ENCODE results near the gene SLC12A9. TPM values are rescaled to one million over a fixed set of nuclear protein-coding genes. Genes with fewer than 3 reads are reported as not detected.

SLC12A9 gene
- total and polyA plus RNA-seq, 2 of the 8 experiments (the other 6 are each of a cell fraction or from before 2014, with no cell fraction given): 31.4 to 40.1 TPM

- Histone ChIP-seq H3K27ac (ENCODE audit: low read depth, low read length) (peak overlapping the region; percentile 94), H2AK5ac (ENCODE audit: low read depth, low read length) (no peak overlapping the region), H2BK5ac (ENCODE audit: low read depth, low read length) (peak overlapping the region; percentile 94), H3K56ac (replicated peaks; ENCODE audit: insufficient read length, low read depth, low read length) (peak overlapping the region; percentile 92), H4K8ac (ENCODE audit: extremely low read depth, insufficient read depth, low read length) (peak overlapping the region; percentile 95), H2BK12ac (ENCODE audit: low read depth, low read length) (peak overlapping the region; percentile 84; the same call in 1 of the 2 replicates), H4K91ac (replicated peaks; ENCODE audit: insufficient read length, low read length) (peak overlapping the region; percentile 84), H3K14ac (ENCODE audit: insufficient read length) (no peak overlapping the region), H3K36me3 (ENCODE audit: control insufficient read depth in 2 of 4, insufficient read depth in 4 of 4, low read length in 3 of 4) (peaks cover 19 to 32% (median 25%) of the 10 kb centered on the region in 4 experiments), H2BK20ac (ENCODE audit: low read length) (no peak overlapping the region), H3K4me1 (replicated peaks in 1 of 4; ENCODE audit: control insufficient read depth in 3 of 4, insufficient read depth in 4 of 4, low read length in 3 of 4) (peaks cover 2 to 16% (median 11%) of the 10 kb centered on the region in 4 experiments), H3K4me2 (ENCODE audit: insufficient read depth in 1 of 2, low read depth in 2 of 2, low read length in 2 of 2) (peak overlapping the region; percentile 73 to 91), H2BK15ac (ENCODE audit: low read length) (peak overlapping the region; percentile 23; the same call in 1 of the 2 replicates), H3K9me3 (ENCODE audit: insufficient read depth in 2 of 2, low read depth in 1 of 2, low read length in 1 of 2) (no peaks in the 10 kb centered on the region), H3K27me3 (replicated peaks in 1 of 4; ENCODE audit: control insufficient read depth in 3 of 4, extremely low read depth in 1 of 4, insufficient read depth in 3 of 4, low read length in 3 of 4) (no peaks in the 10 kb centered on the region), H4K20me1 (replicated peaks in 1 of 2; ENCODE audit: control insufficient read depth in 1 of 2, insufficient read depth in 2 of 2, low read length in 2 of 2) (no peaks in the 10 kb centered on the region), H3K79me2 (ENCODE audit: control insufficient read depth in 1 of 2, insufficient read depth in 2 of 2, low read length in 2 of 2) (peaks cover 0 to 18% of the 10 kb centered on the region in 2 experiments; a peak in 3 of 4 replicates), H3K9ac (replicated peaks in 1 of 4; ENCODE audit: extremely low read depth in 1 of 4, low read depth in 3 of 4, low read length in 3 of 4) (peak overlapping the region; percentile 64 to 91 (median 83)), H2BK120ac (replicated peaks; ENCODE audit: low read depth, low read length) (peak overlapping the region; percentile 78), H4K5ac (ENCODE audit: insufficient read length, low read depth, low read length) (peak overlapping the region; percentile 94), H3K4me3 (ENCODE audit: extremely low read depth in 1 of 4, insufficient read depth in 2 of 4, low read depth in 3 of 4, low read length in 4 of 4) (peak overlapping the region; percentile 68 to 93 (median 83)), H3K79me1 (ENCODE audit: low read depth, low read length) (peaks cover 7% of the 10 kb centered on the region; the same call in 1 of the 2 replicates), H3K23ac (ENCODE audit: insufficient read length) (no peak overlapping the region), H3K18ac (ENCODE audit: extremely low read depth, low read length) (peak overlapping the region; percentile 99), H2AFZ (ENCODE audit: low read length) (no peak overlapping the region), H3K4ac (replicated peaks; ENCODE audit: insufficient read length, low read depth, low read length) (peak overlapping the region; percentile 77), H3K23me2 (ENCODE audit: low read depth, low read length) (peaks cover 6% of the 10 kb centered on the region; the same call in 1 of the 2 replicates)
- POLR2A ChIA-PET (ENCODE audit: partially characterized antibody): interaction anchor here (1.2 to 15.1 kb wide), 10 partner anchors 10 to 63 kb away, joined by 3 to 313 read pairs (median 6); partner anchors contain the start of genes SLC12A9 and UFSP1
- FAIRE-seq (no peak), DNase-seq (ENCODE audit: low read depth in 1 of 2, low spot score in 2 of 2) (peak in 1 of 2 experiments; percentile 53)
- CTCF ChIA-PET (ENCODE audit: partially characterized antibody): no interaction called here
- WGBS, 2 experiments (ENCODE audit: extremely low coverage in 1 of 2, insufficient coverage in 1 of 2, insufficient read length in 1 of 2, insufficient replicate concordance in 2 of 2, low coverage in 1 of 2, low lambda C conversion rate in 2 of 2, missing lambda C conversion rate in 1 of 2): 19% methylated on average over 24 of the region's 27 CpGs; no CpG with 5 or more reads in 1 of the 2 experiments
- peak; percentile 46; the same call in 1 of the 2 replicates for TF ChIP-seq TAF1 (IDR thresholded peaks at IDR 0.05; ENCODE audit: low read depth, low read length)
- 0 out of 3 replicates have a peak, but pooled peaks of 1 of the 2 experiments have one; percentile 48 for TF ChIP-seq POLR2A (IDR thresholded peaks at IDR 0.05; ENCODE audit: control extremely low read depth in 1 of 2, low read depth in 2 of 2, low read length in 2 of 2)
- TF ChIP-seq, protein P1, sequence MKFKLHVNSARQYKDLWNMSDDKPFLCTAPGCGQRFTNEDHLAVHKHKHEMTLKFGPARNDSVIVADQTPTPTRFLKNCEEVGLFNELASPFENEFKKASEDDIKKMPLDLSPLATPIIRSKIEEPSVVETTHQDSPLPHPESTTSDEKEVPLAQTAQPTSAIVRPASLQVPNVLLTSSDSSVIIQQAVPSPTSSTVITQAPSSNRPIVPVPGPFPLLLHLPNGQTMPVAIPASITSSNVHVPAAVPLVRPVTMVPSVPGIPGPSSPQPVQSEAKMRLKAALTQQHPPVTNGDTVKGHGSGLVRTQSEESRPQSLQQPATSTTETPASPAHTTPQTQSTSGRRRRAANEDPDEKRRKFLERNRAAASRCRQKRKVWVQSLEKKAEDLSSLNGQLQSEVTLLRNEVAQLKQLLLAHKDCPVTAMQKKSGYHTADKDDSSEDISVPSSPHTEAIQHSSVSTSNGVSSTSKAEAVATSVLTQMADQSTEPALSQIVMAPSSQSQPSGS (IDR thresholded peaks at IDR 0.05; ENCODE audit: low read length): no peak
- no peak for TF ChIP-seq TCF12 (IDR thresholded peaks at IDR 0.05; ENCODE audit: low read depth, low read length)
- TF ChIP-seq PHF8 (conservative IDR thresholded peaks at IDR 0.05; ENCODE audit: low read depth, low read length): no peak
- no peak for TF ChIP-seq SIRT6 (IDR thresholded peaks at IDR 0.05; ENCODE audit: low read length)
- TF ChIP-seq BCL11A (IDR thresholded peaks at IDR 0.05; ENCODE audit: low read depth in 2 of 2, low read length in 2 of 2): no peak
- no peak; a peak in 1 of 4 replicates for TF ChIP-seq SIN3A (conservative IDR thresholded peaks at IDR 0.05 in 1 of 2, IDR thresholded peaks at IDR 0.05 in 1 of 2; ENCODE audit: low read depth in 1 of 2, low read length in 2 of 2)
- TF ChIP-seq CBX5 (IDR thresholded peaks at IDR 0.05; ENCODE audit: low read depth, low read length): no peak
- peak; percentile 78 for TF ChIP-seq POLR2AphosphoS5 (IDR thresholded peaks at IDR 0.05; ENCODE audit: low read depth, low read length)
- no peak for TF ChIP-seq SP4 (IDR thresholded peaks at IDR 0.05; ENCODE audit: low read length)
These were observed 15.4 kb downstream of the SLC12A9 start for GRCh38 chr7:100867776-100868485.
